WTC11 (cell line): ENCODE results near the gene PLPPR1.

Experiments used
- E2F1 ChIP-seq: sonication (generic); formaldehyde crosslinking; IDR thresholded peaks from 2 replicates; pipeline ENCODE4 v1.8.0; 2022; ENCODE audit warnings: mild to moderate bottlenecking, missing genetic modification reagents
- FOXP1 ChIP-seq: sonication (generic); formaldehyde crosslinking; IDR thresholded peaks from 2 replicates; pipeline ENCODE4 v1.8.0; 2022; ENCODE audit warnings: missing genetic modification reagents, mild to moderate bottlenecking, moderate library complexity, borderline replicate concordance
- MAX ChIP-seq: sonication (generic); formaldehyde crosslinking; IDR thresholded peaks from 2 replicates; pipeline ENCODE4 v1.8.0; 2022; ENCODE audit warnings: mild to moderate bottlenecking, missing genetic modification reagents
- NFATC4 ChIP-seq: fragments of 250-450 bp; sonication (Bioruptor Pico); IDR thresholded peaks from 2 replicates; pipeline ENCODE4 v1.9.0; 2021; ENCODE audit warnings: mild to moderate bottlenecking
- NR3C1 ChIP-seq: sonication (generic); formaldehyde crosslinking; conservative IDR thresholded peaks from 2 replicates; pipeline ENCODE4 v1.8.1; 2023; ENCODE audit warnings: low read depth, mild to moderate bottlenecking, missing genetic modification reagents
- SMAD3 ChIP-seq: sonication (generic); formaldehyde crosslinking; IDR thresholded peaks from 2 replicates; pipeline ENCODE4 v1.8.0; 2022; ENCODE audit warnings: missing genetic modification reagents, mild to moderate bottlenecking, borderline replicate concordance
- SP1 ChIP-seq: sonication (generic); formaldehyde crosslinking; conservative IDR thresholded peaks from 2 replicates; pipeline ENCODE4 v1.8.1; 2022; ENCODE audit warnings: missing genetic modification reagents
- ZNF423 ChIP-seq: fragments of 250-450 bp; sonication (Bioruptor Pico); IDR thresholded peaks from 2 replicates; pipeline ENCODE4 v2.1.2; 2022; ENCODE audit warnings: mild to moderate bottlenecking, moderate library complexity
- TF ChIP-seq, protein P1 (sequence below): fragments of 200-600 bp; IDR thresholded peaks from 2 replicates; pipeline ENCODE4 v1.8.0; 2022; ENCODE audit warnings: antibody characterized with exemption

DNA sequence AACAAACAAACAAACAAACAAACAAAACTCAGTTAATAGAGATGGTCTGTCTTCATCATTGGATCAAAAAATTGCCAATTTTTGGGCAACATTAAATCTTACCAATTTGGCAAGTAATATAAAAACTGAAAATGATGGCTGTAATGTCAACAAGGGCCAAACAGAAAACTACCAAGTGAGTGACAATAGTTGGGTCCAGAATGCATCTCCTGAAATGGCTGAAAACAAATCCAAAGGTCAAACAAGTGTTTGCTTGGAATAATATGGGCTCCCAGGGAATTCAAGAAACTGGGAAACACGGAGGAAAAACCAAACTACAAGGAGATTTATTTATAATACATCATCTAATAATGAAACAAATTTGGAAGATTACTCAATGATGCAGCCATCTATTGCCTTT, 331.2 kb downstream of the PLPPR1 start:
- TF ChIP-seq E2F1 (CRISPR knock-in tag) (no peak), ZNF423 (CRISPR knock-in tag) (no peak), MAX (no peak), NR3C1 (no peak), SMAD3 (CRISPR knock-in tag) (no peak), FOXP1 (CRISPR knock-in tag) (no peak), NFATC4 (CRISPR knock-in tag) (no peak), SP1 (CRISPR knock-in tag) (no peak)
- TF ChIP-seq, protein P1, sequence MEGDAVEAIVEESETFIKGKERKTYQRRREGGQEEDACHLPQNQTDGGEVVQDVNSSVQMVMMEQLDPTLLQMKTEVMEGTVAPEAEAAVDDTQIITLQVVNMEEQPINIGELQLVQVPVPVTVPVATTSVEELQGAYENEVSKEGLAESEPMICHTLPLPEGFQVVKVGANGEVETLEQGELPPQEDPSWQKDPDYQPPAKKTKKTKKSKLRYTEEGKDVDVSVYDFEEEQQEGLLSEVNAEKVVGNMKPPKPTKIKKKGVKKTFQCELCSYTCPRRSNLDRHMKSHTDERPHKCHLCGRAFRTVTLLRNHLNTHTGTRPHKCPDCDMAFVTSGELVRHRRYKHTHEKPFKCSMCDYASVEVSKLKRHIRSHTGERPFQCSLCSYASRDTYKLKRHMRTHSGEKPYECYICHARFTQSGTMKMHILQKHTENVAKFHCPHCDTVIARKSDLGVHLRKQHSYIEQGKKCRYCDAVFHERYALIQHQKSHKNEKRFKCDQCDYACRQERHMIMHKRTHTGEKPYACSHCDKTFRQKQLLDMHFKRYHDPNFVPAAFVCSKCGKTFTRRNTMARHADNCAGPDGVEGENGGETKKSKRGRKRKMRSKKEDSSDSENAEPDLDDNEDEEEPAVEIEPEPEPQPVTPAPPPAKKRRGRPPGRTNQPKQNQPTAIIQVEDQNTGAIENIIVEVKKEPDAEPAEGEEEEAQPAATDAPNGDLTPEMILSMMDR = no peak
